Posterior cingulate gyrus (tissue), 11 donors: ENCODE measurements around the gene CARS2.
A peak's percentile ranks its signal among the peaks of the same experiment; 100 is the strongest.
"Not testable (repeated sequence)": the region's sequence is repeated elsewhere in the genome, so short reads cannot be mapped to it uniquely, and the experiment has no call there.

Source experiments
- DNase-seq, 10 donors: peaks; one replicate each; pipeline versions ENCODE4 v3.0.0 to v3.0.0-alpha.2; 2020 to 2021; ENCODE audit warnings: mixed read lengths in 3 of 10
- intact Hi-C: fragments of 100-400 bp; cut with DNase I; formaldehyde crosslinking; loops from one replicate; pipeline ENCODE4 v1.15.1; 2023

The CARS2 gene, protein sequence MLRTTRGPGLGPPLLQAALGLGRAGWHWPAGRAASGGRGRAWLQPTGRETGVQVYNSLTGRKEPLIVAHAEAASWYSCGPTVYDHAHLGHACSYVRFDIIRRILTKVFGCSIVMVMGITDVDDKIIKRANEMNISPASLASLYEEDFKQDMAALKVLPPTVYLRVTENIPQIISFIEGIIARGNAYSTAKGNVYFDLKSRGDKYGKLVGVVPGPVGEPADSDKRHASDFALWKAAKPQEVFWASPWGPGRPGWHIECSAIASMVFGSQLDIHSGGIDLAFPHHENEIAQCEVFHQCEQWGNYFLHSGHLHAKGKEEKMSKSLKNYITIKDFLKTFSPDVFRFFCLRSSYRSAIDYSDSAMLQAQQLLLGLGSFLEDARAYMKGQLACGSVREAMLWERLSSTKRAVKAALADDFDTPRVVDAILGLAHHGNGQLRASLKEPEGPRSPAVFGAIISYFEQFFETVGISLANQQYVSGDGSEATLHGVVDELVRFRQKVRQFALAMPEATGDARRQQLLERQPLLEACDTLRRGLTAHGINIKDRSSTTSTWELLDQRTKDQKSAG

DNA sequence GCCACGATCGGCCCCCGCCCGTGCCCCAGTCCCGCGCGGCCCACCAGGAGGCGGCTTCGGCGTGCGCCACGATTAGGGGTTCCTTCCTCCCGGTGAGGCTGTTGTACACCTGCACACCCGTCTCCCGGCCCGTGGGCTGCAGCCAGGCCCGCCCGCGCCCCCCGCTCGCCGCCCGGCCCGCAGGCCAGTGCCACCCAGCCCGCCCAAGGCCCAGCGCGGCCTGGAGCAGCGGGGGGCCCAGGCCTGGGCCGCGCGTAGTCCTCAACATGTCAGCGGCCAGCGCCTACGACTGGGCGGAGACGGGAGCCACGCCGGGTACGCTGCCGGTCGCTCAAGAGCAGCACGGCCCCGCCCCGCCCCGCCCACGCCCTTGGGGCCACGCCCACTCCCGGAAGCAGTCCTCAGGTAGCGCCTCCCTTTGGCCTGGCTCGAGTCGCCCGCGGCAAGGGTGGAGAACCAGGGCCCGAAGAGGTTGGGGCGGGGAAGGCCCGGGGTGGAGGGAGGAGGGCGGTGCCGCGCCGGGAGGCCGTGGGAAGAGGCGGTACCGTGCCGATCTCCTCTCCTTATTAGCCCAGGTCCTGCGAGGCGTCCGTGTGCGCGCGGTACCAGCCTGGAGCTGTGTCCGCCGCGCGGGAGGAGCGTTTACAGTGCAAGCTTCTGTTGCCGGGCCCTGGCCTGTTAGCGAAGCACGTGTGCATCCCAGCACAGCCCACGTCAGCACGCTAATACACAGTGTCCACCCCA is at the start of gene CARS2:
Gene CARS2, minus strand, starts transcription at position 291 of the 744 bp plus-strand sequence. Its CDS starts 23 bp downstream, at position 268.
- intact Hi-C loops = loop anchor here (5.0 to 10.0 kb wide), 2 partner anchors 61 to 89 kb away; partner anchors contain the start of gene NAXD
- peak; percentile 78 to 98 (median 89) for DNase-seq

DNA sequence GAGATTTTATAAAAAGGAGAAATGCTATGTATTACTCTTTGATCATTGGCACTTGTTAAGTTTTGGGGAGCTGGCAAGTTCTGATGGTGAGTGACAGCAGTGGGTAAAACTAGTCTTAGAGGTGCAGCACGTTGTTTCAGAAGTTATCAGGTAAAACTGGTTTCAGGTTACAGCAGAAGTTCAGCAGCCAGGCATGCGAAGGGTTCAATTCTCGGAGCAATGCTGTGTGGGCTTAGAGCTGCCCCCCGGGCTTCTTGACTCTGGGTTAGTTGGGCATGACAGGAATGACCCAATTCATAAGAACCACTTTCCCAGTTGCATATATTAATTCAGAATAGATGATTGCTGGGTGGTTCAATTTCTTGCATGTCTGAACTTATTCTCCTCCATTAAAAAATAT is 42.4 kb upstream of the CARS2 start:
- intact Hi-C loops = no loop called here

DNA sequence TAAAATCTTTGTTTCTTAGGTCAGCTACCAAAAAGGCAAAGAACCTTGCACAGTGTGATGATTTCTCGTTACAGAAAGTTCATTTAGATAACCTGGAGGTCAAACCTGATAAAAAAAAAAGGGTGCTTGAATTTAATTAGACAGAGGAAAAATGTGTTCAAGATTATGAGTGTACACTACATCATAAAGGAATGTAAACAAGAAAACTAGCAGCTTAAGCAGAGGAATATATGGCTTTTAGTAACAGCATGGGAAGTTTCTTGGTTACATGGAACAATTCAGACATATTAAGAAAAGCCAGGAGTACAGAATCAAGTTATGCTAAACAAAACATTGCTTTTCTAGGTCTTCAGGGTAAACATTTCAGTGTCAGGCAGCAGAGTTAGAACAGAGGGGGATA is 40.5 kb upstream of the CARS2 start:
- no peak for DNase-seq
- intact Hi-C loops = no loop called here

More for the DNA sequence above, 42.4 kb upstream of the CARS2 start:
- DNase-seq = no peak

DNA sequence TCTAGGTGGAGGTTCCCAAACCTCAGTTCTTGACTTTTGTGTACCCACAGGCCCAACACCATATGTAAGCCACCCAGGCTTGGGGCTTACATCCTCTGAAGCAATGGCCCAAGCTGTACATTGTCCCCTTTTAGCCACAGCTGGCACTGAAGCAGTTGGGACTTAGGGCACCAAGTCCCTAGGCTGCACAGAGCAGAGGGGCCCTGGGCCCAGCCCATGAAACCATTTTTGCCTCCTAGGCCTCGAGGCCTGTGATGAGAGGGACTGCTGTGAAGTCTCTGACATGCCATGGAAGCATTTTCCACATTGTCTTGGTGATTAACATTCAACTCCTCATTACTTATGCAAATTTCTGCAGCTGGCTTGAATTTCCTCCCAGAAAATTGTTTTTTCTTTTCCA is 37.8 kb upstream of the CARS2 start:
- no peak for DNase-seq
- intact Hi-C loops = no loop called here

DNA sequence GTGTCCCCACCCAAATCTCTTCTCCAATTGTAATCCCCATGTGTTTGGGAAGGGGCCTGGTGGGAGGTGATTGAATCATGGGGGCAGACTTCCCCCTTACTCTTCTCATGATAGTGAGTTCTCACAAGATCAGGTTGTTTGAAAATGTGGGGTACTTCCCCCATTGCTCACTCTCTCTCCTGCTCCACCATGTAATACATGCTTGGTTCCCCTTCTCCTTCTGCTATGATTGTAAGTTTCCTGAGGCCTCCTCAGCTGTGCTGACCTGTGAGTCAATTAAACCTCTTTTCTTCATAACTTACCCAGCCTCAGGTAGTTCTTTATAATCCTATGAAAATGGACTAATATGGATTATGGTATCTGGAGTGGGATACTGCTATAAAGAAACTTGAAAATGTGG is 31.6 kb upstream of the CARS2 start:
- no peak for DNase-seq
- intact Hi-C loops = no loop called here

DNA sequence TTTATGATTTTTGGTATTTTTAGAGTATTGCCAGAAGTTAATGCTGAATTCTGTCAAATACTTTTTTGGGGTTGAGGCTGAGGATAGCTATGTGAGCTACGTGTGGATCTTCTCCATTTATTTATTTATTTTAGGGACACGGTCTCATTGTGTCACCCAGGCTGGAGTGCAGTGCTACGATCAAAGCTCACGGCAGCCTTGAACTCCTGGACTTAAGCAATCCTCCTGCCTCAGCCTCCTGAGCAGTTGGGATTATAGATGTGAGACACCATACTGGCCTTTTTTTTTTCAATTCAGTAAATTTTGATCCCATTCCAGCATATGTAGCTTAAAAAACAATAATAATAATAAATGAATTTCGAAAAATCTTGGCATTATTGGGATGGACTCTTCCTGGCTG is 28.6 kb upstream of the CARS2 start:
- intact Hi-C loops = no loop called here
- no peak for DNase-seq

DNA sequence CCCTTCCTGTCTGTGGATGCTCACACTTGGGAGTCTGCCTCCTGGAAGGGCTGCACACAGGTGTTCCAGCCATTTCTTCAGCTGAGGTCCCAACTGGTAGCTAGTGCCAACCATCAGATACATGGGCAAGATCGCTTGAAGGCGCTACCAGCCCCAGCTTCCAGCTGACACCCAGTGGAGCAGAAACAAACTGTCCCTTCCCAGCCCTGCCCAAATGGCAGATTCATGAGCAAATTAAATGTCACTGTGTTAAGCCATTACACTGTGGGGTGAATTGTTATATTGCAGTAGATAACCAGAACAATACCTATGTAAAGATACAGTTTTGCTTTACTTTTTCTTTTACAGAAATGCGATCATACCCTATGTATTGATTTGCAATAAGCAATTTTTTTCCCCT is 25.2 kb upstream of the CARS2 start:
- DNase-seq = no peak
- intact Hi-C loops = no loop called here

DNA sequence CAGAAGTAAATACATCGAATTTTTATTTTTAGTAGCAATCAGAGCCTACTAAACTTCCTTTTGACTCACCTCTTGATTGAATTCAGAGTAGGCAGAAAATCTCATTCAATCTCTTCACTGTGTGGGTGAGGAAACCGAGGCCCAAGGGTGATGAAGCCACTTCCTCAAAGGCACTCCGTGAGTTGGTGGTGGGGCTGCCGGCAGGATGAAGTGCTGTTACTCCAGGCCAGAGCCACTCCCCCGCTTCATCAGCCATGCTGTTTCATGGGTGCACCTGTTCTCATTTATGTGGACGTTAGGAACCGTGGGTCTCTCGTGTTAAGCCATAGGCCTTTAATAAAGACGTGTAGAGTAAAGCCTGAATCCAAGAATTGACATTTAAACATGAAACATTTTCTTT is 20.8 kb upstream of the CARS2 start:
- intact Hi-C loops = no loop called here
- no peak for DNase-seq

DNA sequence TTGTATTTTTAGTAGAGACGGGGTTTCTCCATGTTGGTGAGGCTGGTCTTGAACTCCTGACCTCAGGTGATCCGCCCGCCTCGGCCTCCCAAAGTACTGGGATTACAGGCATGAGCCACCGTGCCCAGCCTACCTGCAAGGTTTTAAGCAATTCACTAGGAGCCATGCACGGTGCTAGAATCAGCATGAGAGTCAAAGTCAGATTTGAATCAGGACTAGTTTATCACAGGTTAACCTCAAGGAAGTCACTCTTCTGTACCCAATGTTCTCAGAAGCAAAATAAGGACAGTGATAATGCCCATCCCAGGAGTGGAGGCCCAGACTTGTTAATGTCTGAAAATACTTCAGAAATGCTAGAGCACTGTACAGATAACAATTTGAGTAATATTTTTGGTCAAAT is 20.2 kb upstream of the CARS2 start:
- DNase-seq, intact Hi-C loops: not testable (repeated sequence)

DNA sequence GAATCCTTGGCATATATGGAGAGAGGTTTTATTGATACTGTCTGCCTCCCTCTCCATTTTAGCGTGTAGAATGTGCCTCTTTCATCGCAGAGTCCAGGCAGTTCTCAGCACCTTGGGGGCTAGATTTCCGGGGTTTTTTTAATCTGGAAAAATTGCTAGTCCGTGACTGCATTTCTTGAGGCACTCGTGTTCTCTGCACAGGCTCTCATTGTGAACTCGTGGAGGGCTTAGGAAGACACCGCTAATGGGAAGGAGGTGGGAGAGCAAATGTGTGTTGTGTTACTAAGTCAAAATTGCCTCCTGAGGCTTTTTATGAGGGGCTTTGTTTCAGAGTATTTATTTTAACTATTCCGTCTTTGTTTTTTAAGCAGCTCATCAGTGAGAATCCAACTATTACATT is 17.7 kb upstream of the CARS2 start:
- intact Hi-C loops = no loop called here
- no peak for DNase-seq

DNA sequence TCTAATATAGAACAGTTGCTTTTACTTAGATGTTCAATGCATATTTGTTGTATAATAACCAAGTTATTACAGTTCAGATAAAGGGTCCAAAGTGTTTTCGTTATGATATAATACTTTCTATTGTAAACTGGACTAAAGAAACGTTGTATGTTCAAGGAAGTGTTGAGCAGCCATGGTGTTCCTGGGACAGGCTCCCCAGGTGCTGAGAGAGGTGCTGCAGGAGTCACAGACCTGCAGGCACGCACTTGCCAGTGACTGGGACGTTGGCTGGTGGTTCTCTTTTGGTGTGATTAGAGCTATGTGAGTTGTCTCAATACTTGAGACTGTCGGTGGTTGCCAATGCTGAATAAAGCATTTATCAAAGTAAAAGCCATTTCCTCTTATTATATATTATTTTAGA is 17.1 kb upstream of the CARS2 start:
- intact Hi-C loops = no loop called here
- DNase-seq = no peak

DNA sequence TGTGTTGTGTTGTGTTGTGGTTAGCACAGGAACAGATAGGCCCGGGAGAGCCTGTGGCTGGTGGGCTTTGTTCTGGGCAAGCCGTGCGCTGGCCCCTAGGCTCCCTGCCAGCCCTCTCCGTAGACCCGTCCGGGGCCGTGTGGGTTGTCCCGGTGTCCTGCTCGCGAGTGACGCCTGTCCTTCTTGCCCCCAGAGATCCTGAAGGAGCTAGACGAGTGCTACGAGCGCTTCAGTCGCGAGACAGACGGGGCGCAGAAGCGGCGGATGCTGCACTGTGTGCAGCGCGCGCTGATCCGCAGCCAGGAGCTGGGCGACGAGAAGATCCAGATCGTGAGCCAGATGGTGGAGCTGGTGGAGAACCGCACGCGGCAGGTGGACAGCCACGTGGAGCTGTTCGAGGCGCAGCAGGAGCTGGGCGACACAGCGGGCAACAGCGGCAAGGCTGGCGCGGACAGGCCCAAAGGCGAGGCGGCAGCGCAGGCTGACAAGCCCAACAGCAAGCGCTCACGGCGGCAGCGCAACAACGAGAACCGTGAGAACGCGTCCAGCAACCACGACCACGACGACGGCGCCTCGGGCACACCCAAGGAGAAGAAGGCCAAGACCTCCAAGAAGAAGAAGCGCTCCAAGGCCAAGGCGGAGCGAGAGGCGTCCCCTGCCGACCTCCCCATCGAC is 13.3 kb upstream of the CARS2 start:
- peak in 1 of 10 donors; percentile 87 for DNase-seq
- intact Hi-C loops = no loop called here

DNA sequence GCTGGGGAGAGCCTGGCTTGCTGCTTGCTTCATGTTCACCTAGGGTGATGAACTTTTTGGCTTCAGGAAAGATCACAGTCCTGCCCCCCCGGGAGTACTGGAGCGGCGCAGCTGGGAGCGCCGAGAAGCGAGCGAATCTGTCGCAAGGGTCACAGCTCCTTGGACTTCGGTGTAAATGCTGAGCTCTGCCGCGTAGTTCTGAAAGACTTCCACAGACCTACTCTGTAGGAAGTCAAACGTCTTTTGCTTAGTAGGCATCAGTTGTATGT is 10.3 kb upstream of the CARS2 start:
- DNase-seq = peak in 1 of 10 donors; percentile 84
- intact Hi-C loops = no loop called here

DNA sequence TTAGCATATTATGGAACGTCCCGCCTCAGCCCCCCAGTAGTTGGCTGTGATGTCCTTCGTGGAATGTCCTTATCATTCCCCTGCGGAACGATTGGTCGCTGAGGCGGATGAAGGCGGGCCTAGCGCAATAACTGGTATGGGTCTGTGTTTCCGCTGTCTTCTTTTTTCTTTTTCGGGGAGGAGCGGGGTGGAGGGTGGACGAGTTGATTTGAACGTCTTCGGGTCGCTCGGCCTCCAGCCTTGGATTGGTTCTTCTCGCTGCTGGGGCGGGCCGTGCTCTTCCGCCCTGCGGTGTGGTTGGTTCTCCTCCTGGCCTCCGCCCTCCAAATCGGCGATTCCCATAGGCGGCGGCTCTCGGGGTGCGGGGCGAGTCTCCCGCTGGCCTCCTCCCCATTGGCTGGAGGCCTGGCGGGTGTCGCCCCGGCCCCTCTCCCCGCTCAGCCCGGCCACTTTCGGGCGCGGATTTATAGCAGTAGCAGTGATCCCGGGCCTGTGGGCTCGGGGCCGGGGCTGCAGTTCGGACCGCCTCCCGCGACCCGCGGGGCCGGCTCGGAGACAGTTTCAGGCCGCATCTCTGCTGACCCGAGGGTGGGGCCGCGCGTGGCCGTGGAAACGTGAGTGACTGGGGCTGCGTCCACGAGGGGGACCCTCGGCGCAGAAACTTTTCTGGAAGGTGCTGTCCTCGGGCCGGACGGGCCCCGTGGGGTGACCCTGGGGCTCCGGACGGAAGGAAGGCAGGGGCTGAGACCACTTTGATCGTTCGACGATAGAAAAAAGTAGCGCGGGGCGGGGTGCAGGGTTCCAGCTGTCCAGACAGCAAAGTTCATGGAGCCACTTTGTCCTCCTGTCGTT is 9.7 kb upstream of the CARS2 start:
- intact Hi-C loops = loop anchor here (1.0 to 2.0 kb wide), 2 partner anchors 104 to 199 kb away; partner anchors contain the start of gene ANKRD10
- DNase-seq = peak; percentile 94 to 100 (median 98)

DNA sequence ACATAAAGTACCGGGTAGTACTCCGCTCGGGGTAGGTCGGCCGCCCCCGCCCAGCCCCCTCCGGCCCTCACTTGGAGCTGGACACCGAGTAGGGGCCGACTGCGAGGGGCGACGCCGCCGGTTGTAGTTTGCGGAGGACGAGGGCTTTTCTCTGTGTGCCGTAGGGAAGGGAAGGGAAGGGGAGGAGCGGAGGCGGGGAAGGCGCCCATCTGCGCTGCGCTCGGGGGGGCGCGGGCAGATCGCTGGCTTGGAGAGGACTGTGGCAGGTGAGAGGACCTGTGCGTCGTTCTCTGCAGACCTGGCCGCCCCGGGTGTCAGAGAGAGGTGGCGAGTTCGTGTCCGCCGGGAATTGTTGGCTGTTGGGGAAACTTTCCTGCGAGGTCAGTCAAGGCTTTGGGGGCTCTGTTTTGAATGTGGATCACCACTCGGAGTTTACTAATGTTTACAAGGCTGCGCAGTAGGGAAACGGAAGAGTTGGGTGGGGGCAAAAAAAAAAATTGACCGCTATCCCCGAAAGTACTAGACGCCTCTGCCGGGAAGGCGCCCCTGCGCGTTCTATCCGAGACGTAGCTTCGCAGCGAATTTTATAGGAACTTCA is 9.0 kb upstream of the CARS2 start:
- intact Hi-C loops = loop anchor here (1.0 to 2.0 kb wide), 2 partner anchors 104 to 200 kb away; partner anchors contain the start of gene ANKRD10

DNA sequence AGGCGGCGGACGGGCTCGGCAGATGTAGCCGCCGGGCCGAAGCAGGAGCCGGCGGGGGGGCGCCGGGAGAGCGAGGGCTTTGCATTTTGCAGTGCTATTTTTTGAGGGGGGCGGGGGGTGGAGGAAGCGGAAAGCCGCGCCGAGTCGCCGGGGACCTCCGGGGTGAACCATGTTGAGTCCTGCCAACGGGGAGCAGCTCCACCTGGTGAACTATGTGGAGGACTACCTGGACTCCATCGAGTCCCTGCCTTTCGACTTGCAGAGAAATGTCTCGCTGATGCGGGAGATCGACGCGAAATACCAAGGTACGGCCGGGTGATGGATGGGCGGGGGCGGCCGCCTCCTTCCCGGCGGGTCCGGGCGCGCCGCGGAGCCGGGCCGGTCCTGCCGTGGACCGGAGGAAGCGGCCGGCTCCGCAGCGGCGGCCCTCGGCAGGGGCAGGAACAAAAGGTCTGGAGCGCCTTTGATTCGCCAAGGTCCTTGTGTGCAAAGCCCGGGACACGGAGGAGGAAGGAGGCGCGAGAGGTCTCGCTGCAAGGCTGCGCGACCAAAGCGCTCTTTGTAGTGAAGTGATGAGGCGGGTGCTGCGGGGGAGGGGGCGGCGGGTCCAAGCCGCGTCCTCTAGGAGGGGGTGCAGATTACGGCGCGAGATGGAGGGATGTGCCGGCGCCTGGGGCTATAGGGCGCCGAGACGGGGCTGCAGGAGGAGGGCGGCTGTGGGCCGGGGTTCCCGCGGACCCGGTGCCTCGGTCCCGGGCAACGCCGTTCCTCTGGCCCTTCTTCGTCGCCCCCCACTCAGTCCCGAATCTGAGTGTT is 8.3 kb upstream of the CARS2 start:
- intact Hi-C loops = loop anchor here (2.0 kb wide), 1 partner anchor 201 kb away; the partner anchor contains the start of gene ANKRD10
- DNase-seq = peak; percentile 25 to 90 (median 50)

More for the DNA sequence above, 9.0 kb upstream of the CARS2 start:
- DNase-seq = peak; percentile 34 to 93 (median 54)

DNA sequence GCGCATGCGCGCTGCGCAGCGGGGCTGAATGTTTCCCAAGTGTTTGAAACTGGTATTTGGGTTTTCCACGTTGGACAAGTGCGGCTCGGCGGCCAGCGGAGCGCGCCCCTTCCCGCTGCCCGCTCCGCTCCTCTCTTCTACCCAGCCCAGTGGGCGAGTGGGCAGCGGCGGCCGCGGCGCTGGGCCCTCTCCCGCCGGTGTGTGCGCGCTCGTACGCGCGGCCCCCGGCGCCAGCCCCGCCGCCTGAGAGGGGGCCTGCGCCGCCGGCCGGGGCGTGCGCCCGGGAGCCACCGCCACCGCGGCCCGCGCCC is 7.7 kb upstream of the CARS2 start, which contains the start of gene ING1:
Gene ING1, plus strand, starts transcription at position 59 of the 311 bp plus-strand sequence. CDS start 450 bp downstream, outside the sequence.
- DNase-seq = no peak
- intact Hi-C loops = no loop called here

DNA sequence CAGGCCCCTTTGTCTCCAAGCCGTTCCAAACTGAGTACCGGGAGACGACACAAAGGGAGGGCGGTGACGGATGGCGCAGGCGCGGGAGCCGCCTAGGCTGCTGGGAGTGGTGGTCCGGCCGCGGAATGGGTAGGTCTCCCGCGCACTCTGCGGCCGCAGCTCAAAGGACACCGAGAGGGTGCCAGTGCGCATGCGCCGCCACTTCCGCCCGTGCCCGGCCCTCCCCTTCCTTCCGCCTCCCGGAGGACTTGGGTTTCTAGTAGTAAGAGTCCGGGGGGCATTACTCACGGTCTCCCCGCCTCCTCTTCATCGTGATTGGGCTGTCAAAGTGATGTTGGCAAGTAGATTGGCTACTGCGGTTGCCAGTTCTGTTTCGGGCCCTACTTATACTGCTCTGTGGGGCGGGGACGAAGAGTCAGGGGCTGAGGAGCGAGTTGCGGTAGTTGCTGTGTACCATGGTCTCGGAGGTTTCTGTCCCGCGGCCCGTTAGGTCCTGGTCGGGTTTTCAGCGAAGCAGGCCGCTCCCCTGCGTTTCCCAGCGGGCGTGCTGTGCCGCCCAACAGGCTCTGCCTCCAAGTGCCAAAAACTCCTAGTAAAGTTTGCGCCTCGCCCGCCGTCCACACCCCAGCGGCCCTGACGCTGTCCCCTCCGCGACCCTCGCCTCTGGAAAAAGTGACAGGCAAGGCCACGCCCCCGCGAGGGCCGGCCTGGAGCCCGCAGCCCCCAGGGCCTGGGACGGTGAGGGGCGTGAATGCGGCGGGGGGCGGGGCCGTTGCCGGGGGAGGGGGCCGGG is 7.1 kb upstream of the CARS2 start:
- intact Hi-C loops = no loop called here
- peak; percentile 97 to 100 (median 98) for DNase-seq
